Nephron progenitor cell (in vitro differentiated cells): Measurements from ENCODE around the gene HSPA13.

Experiments
- DNase-seq: peaks from one replicate; pipeline ENCODE4 v3.0.0; 2021
- H3K27ac Mint-ChIP-seq: 2 replicates; pipeline ENCODE4 v1.8.0; 2021; ENCODE audit warnings: mild to moderate bottlenecking, moderate library complexity, mixed read lengths
- H3K27me3 Mint-ChIP-seq: 2 replicates; pipeline ENCODE4 v1.8.0; 2021; ENCODE audit warnings: mild to moderate bottlenecking, low read depth, mixed read lengths; ENCODE audit not compliant: poor library complexity
- H3K36me3 Mint-ChIP-seq: 2 replicates; pipeline ENCODE4 v1.8.0; 2021; ENCODE audit warnings: low read depth, mixed read lengths
- H3K4me1 Mint-ChIP-seq: 2 replicates; pipeline ENCODE4 v1.8.0; 2021; ENCODE audit warnings: mixed read lengths
- H3K4me3 Mint-ChIP-seq: 2 replicates; pipeline ENCODE4 v1.8.0; 2021; ENCODE audit warnings: mild to moderate bottlenecking, moderate library complexity, mixed read lengths
- H3K9me3 Mint-ChIP-seq: 2 replicates; pipeline ENCODE4 v1.8.0; 2021; ENCODE audit warnings: mild to moderate bottlenecking, moderate library complexity, mixed read lengths
- TF ChIP-seq, protein P1 (sequence below): fragments of 200-600 bp; sonication (generic); IDR thresholded peaks from 2 replicates; pipeline ENCODE4 v1.5.0; 2021; ENCODE audit warnings: antibody characterized with exemption

HSPA13 gene

GRCh38 chr21:14403681-14404318 is 20.9 kb upstream of the HSPA13 start:
- H3K9me3 Mint-ChIP-seq = peaks cover 6% of the 10 kb centered on the region
- no peaks in the 10 kb centered on the region for H3K4me1 Mint-ChIP-seq
- H3K36me3 Mint-ChIP-seq = no peaks in the 10 kb centered on the region
- DNase-seq = no peak
- H3K4me3 Mint-ChIP-seq = no peak overlapping the region
- H3K27ac Mint-ChIP-seq = no peak overlapping the region
- TF ChIP-seq, protein P1, sequence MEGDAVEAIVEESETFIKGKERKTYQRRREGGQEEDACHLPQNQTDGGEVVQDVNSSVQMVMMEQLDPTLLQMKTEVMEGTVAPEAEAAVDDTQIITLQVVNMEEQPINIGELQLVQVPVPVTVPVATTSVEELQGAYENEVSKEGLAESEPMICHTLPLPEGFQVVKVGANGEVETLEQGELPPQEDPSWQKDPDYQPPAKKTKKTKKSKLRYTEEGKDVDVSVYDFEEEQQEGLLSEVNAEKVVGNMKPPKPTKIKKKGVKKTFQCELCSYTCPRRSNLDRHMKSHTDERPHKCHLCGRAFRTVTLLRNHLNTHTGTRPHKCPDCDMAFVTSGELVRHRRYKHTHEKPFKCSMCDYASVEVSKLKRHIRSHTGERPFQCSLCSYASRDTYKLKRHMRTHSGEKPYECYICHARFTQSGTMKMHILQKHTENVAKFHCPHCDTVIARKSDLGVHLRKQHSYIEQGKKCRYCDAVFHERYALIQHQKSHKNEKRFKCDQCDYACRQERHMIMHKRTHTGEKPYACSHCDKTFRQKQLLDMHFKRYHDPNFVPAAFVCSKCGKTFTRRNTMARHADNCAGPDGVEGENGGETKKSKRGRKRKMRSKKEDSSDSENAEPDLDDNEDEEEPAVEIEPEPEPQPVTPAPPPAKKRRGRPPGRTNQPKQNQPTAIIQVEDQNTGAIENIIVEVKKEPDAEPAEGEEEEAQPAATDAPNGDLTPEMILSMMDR = peak; percentile 55
- no peaks in the 10 kb centered on the region for H3K27me3 Mint-ChIP-seq

- H3K4me1 Mint-ChIP-seq = no peaks in the 10 kb centered on the region
- no peak overlapping the region for H3K4me3 Mint-ChIP-seq
These were observed 18.3 kb upstream of the HSPA13 start for GRCh38 chr21:14401217-14401616.

GRCh38 chr21:14388282-14388681 is 5.3 kb upstream of the HSPA13 start:
- Mint-ChIP-seq H3K27ac (no peak overlapping the region), H3K27me3 (no peaks in the 10 kb centered on the region)
- TF ChIP-seq, protein P1 = no peak

More at GRCh38 chr21:14401217-14401616, 18.3 kb upstream of the HSPA13 start:
- no peak for DNase-seq
- Mint-ChIP-seq H3K36me3 (no peaks in the 10 kb centered on the region), H3K9me3 (no peaks in the 10 kb centered on the region), H3K27me3 (no peaks in the 10 kb centered on the region), H3K27ac (no peak overlapping the region)
- TF ChIP-seq, protein P1 = no peak

GRCh38 chr21:14384453-14384852 is 1.5 kb upstream of the HSPA13 start:
- DNase-seq = no peak
- Mint-ChIP-seq H3K9me3 (peaks cover 4% of the 10 kb centered on the region), H3K4me1 (peaks cover 55% of the 10 kb centered on the region)

More at GRCh38 chr21:14388282-14388681, 5.3 kb upstream of the HSPA13 start:
- H3K4me3 Mint-ChIP-seq = no peak overlapping the region
- H3K36me3 Mint-ChIP-seq = no peaks in the 10 kb centered on the region
- H3K4me1 Mint-ChIP-seq = peaks cover 21% of the 10 kb centered on the region
- peaks cover 4% of the 10 kb centered on the region for H3K9me3 Mint-ChIP-seq
- no peak for DNase-seq

DNA sequence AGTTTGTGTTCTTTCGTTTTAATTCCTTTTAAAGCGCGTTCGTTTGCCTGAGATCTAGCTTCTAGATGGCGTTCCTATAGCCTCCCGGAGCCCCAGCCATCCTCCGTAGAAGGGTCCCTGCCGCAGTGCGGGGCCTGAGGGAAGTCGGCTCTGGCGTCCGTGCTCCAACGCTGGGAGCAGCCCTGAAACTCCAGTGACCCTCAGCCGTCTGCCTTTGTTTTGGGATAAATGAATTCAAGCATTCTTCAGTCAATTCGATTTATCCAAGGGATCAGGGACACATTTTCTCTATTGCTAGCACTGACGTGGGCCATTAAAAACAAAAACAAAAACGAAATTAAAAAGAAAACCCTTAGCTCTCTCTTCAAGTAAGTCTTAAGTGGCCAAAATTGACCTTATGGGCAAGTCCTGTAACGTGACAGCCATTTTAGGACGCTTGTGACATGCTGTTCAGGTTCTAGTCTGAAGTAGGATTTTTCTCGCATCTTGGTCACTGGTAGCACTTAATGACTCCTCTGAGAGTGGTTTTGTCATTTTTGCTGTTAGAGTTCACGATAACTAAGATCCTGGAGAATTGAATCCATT is 742 bp upstream of the HSPA13 start:
- H3K36me3 Mint-ChIP-seq = peaks cover 16% of the 10 kb centered on the region
- DNase-seq = no peak
- H3K4me1 Mint-ChIP-seq = peaks cover 58% of the 10 kb centered on the region
- H3K27ac Mint-ChIP-seq = peak overlapping the region; percentile 100
- peaks cover 3% of the 10 kb centered on the region for H3K9me3 Mint-ChIP-seq
- H3K27me3 Mint-ChIP-seq = no peaks in the 10 kb centered on the region
- peak overlapping the region; percentile 100 for H3K4me3 Mint-ChIP-seq
- TF ChIP-seq, protein P1 = no peak

More at GRCh38 chr21:14384453-14384852, 1.5 kb upstream of the HSPA13 start:
- peak overlapping the region; percentile 100 for H3K4me3 Mint-ChIP-seq
- TF ChIP-seq, protein P1 = no peak
- peaks cover 9% of the 10 kb centered on the region for H3K36me3 Mint-ChIP-seq
- H3K27ac Mint-ChIP-seq = peak overlapping the region; percentile 100
- no peaks in the 10 kb centered on the region for H3K27me3 Mint-ChIP-seq

GRCh38 chr21:14382486-14382834 is 486 bp downstream of the HSPA13 start:
- Mint-ChIP-seq H3K4me3 (peak overlapping the region; percentile 100), H3K9me3 (no peaks in the 10 kb centered on the region), H3K4me1 (peaks cover 58% of the 10 kb centered on the region), H3K27ac (peak overlapping the region; percentile 100), H3K27me3 (no peaks in the 10 kb centered on the region), H3K36me3 (peaks cover 29% of the 10 kb centered on the region)
- no peak for DNase-seq
- TF ChIP-seq, protein P1 = no peak
